ENCODE results near the gene TCIRG1.
A peak's percentile ranks its signal among the peaks of the same experiment; 100 is the strongest.

Gene TCIRG1

GRCh38 chr11:68037411-68038225 lies 1.2 kb upstream of the TCIRG1 start:
- DNase-seq = peak in 3 of 4 experiments; percentile 26 to 33 (median 26)

GRCh38 chr11:68038226-68038717 lies 553 bp upstream of the TCIRG1 start:
- DNase-seq = no peak

GRCh38 chr11:68039526-68040086 lies 781 bp downstream of the TCIRG1 start:
- DNase-seq = peak in 3 of 4 experiments; percentile 33 to 58 (median 36)

- DNase-seq = peak; percentile 68 to 88 (median 82)
Measured at GRCh38 chr11:68040101-68040956, 1.5 kb downstream of the TCIRG1 start.

- no peak for DNase-seq
Measured at GRCh38 chr11:68040957-68041591, 2.2 kb downstream of the TCIRG1 start.

- DNase-seq = no peak
Measured at GRCh38 chr11:68041617-68042218, 2.9 kb downstream of the TCIRG1 start.

GRCh38 chr11:68042219-68043028 lies 3.6 kb downstream of the TCIRG1 start:
- DNase-seq = no peak

- peak in 1 of 4 experiments; percentile 42 for DNase-seq
Measured at GRCh38 chr11:68043029-68043348, 4.2 kb downstream of the TCIRG1 start.

GRCh38 chr11:68043349-68044144 lies 4.7 kb downstream of the TCIRG1 start:
- DNase-seq = peak; percentile 38 to 79 (median 62)

- DNase-seq = peak in 1 of 4 experiments; percentile 1
Measured at GRCh38 chr11:68044145-68044813, 5.5 kb downstream of the TCIRG1 start.

GRCh38 chr11:68044898-68045351 lies 6.1 kb downstream of the TCIRG1 start:
- DNase-seq = peak in 1 of 4 experiments; percentile 2

- no peak for DNase-seq
Measured at GRCh38 chr11:68047437-68048290, 8.8 kb downstream of the TCIRG1 start.

- DNase-seq = peak in 1 of 4 experiments; percentile 1
Measured at GRCh38 chr11:68048681-68049508, 10.1 kb downstream of the TCIRG1 start.

GRCh38 chr11:68049509-68050370 lies 10.9 kb downstream of the TCIRG1 start:
- DNase-seq = peak in 1 of 4 experiments; percentile 4

GRCh38 chr11:68050371-68050841 lies 11.6 kb downstream of the TCIRG1 start:
- DNase-seq = peak in 1 of 4 experiments; percentile 4

Measured in suppressor macrophage (primary cell).